ENCODE data around the gene GALR1.

DNA sequence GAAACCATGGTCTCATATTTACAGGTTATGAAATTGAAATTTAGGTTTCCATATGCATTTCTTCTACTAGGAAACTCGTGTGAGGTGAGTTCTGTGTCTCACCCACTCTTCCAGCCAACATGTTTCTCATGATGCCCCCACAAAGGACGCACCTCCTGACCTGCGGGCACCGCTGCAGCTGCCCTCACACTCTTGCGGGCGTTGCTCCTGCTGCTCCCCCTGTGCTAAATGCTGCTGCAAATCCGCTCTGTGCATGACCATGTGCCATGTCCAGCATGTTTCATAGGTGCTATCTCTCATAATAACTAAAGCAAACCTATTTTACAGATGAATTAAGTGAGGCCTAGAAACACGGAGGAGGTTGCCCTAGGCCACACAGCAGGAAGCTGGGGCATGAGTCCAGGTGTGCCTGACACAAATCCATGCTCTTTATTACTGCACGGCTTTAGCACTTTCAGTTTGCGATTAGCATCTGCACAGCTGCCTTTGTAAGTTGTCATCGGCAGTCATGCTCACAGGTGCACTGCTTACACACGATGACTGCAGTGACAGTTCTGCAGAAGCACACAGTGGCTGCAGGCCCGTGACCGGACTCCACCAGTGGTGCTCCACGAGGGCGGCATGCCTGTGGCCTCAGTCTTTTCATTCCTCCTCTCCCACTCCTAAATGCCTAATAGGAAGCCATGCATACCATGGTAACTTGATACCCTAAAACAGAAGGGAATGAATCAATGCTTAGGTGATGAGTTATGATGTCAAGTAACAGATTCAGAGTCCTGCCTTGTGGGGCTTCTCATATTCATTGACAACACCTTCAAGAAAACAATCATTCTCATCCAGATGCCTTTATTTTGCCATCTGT is 14.9 kb upstream of the GALR1 start:
- TF ChIP-seq, protein P1, sequence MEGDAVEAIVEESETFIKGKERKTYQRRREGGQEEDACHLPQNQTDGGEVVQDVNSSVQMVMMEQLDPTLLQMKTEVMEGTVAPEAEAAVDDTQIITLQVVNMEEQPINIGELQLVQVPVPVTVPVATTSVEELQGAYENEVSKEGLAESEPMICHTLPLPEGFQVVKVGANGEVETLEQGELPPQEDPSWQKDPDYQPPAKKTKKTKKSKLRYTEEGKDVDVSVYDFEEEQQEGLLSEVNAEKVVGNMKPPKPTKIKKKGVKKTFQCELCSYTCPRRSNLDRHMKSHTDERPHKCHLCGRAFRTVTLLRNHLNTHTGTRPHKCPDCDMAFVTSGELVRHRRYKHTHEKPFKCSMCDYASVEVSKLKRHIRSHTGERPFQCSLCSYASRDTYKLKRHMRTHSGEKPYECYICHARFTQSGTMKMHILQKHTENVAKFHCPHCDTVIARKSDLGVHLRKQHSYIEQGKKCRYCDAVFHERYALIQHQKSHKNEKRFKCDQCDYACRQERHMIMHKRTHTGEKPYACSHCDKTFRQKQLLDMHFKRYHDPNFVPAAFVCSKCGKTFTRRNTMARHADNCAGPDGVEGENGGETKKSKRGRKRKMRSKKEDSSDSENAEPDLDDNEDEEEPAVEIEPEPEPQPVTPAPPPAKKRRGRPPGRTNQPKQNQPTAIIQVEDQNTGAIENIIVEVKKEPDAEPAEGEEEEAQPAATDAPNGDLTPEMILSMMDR (conservative IDR thresholded peaks at IDR 0.05; ENCODE audit: low read depth in 2 of 2): no peak
- TF ChIP-seq ZNF114 (CRISPR knock-in tag; IDR thresholded peaks at IDR 0.05) (no peak), POLR2AphosphoS5 (IDR thresholded peaks at IDR 0.05; ENCODE audit: low read depth) (no peak)

All from GM23338 (cell line).